ENCODE data around the gene PPP1R13B. TPM values are rescaled to one million over a fixed set of nuclear protein-coding genes. Genes with fewer than 3 reads are reported as not detected.

Gene PPP1R13B
- total and polyA plus RNA-seq, 4 donors: 2.3 to 44.0 (median 15.8) TPM

GRCh38 chr14:103725001-103725682 lies 122.2 kb downstream of the PPP1R13B start:
- ATAC-seq (ENCODE audit: low FRiP score): no peak
- Histone ChIP-seq H3K27ac (ENCODE audit: low read depth in 1 of 2, low read length in 2 of 2) (peak overlapping the region in 1 of 2 donors; percentile 94), H3K36me3 (ENCODE audit: control insufficient read depth in 1 of 2, insufficient read depth in 2 of 2, low read length in 1 of 2) (peaks cover 0 to 2% of the 10 kb centered on the region in 2 donors), H3K4me3 (ENCODE audit: low read length in 2 of 2) (no peak overlapping the region), H3K9me3 (ENCODE audit: control insufficient read depth, low read length) (no peaks in the 10 kb centered on the region), H3K27me3 (ENCODE audit: control insufficient read depth in 1 of 2, insufficient read depth in 2 of 2, low read length in 1 of 2) (no peaks in the 10 kb centered on the region), H3K4me1 (ENCODE audit: control insufficient read depth in 1 of 2, insufficient read depth in 2 of 2, low read length in 2 of 2) (no peaks in the 10 kb centered on the region)
- 88 to 91% methylated on average over 29 of the region's 29 CpGs for WGBS, 2 donors
- no peak for DNase-seq
- intact Hi-C loops (cut with DNase I): loop anchor here in 1 of 2 donors (10.0 kb wide), 1 partner anchor 1760 kb away; the partner anchor contains the start of gene CRIP1

- Histone ChIP-seq H3K4me3 (ENCODE audit: low read length in 2 of 2) (no peak overlapping the region), H3K27ac (ENCODE audit: low read depth in 1 of 2, low read length in 2 of 2) (peak overlapping the region; percentile 69 to 94), H3K27me3 (ENCODE audit: control insufficient read depth in 1 of 2, insufficient read depth in 2 of 2, low read length in 1 of 2) (no peaks in the 10 kb centered on the region), H3K36me3 (ENCODE audit: control insufficient read depth in 1 of 2, insufficient read depth in 2 of 2, low read length in 1 of 2) (peaks cover 0 to 2% of the 10 kb centered on the region in 2 donors), H3K4me1 (ENCODE audit: control insufficient read depth in 1 of 2, insufficient read depth in 2 of 2, low read length in 2 of 2) (no peaks in the 10 kb centered on the region), H3K9me3 (ENCODE audit: control insufficient read depth, low read length) (no peaks in the 10 kb centered on the region)
- intact Hi-C loops (cut with DNase I): loop anchor here in 1 of 2 donors (10.0 kb wide), 1 partner anchor 1761 kb away; the partner anchor contains the start of gene CRIP1
- ATAC-seq (ENCODE audit: low FRiP score) (peak; percentile 77), DNase-seq (peak; percentile 88 to 93)
- WGBS, 2 donors: 21 to 22% methylated on average over 20 of the region's 20 CpGs
Observed at GRCh38 chr14:103724116-103724515, 123.3 kb downstream of the PPP1R13B start.

GRCh38 chr14:103723748-103724081 lies 123.7 kb downstream of the PPP1R13B start:
- Histone ChIP-seq H3K27ac (ENCODE audit: low read depth in 1 of 2, low read length in 2 of 2) (peak overlapping the region; percentile 69 to 94), H3K36me3 (ENCODE audit: control insufficient read depth in 1 of 2, insufficient read depth in 2 of 2, low read length in 1 of 2) (no peaks in the 10 kb centered on the region), H3K4me1 (ENCODE audit: control insufficient read depth in 1 of 2, insufficient read depth in 2 of 2, low read length in 2 of 2) (no peaks in the 10 kb centered on the region), H3K4me3 (ENCODE audit: low read length in 2 of 2) (no peak overlapping the region), H3K9me3 (ENCODE audit: control insufficient read depth, low read length) (no peaks in the 10 kb centered on the region), H3K27me3 (ENCODE audit: control insufficient read depth in 1 of 2, insufficient read depth in 2 of 2, low read length in 1 of 2) (no peaks in the 10 kb centered on the region)
- intact Hi-C loops (cut with DNase I): loop anchor here in 1 of 2 donors (10.0 kb wide), 1 partner anchor 1761 kb away; the partner anchor contains the start of gene CRIP1
- ATAC-seq (ENCODE audit: low FRiP score): peak; percentile 1
- no peak for DNase-seq
- WGBS, 2 donors: 48 to 60% methylated on average over 7 of the region's 7 CpGs

- Histone ChIP-seq H3K27ac (ENCODE audit: low read depth in 1 of 2, low read length in 2 of 2) (peak overlapping the region in 1 of 2 donors; percentile 46), H3K36me3 (ENCODE audit: control insufficient read depth in 1 of 2, insufficient read depth in 2 of 2, low read length in 1 of 2) (no peaks in the 10 kb centered on the region), H3K4me1 (ENCODE audit: control insufficient read depth in 1 of 2, insufficient read depth in 2 of 2, low read length in 2 of 2) (no peaks in the 10 kb centered on the region), H3K9me3 (ENCODE audit: control insufficient read depth, low read length) (no peaks in the 10 kb centered on the region), H3K4me3 (ENCODE audit: low read length in 2 of 2) (no peak overlapping the region), H3K27me3 (ENCODE audit: control insufficient read depth in 1 of 2, insufficient read depth in 2 of 2, low read length in 1 of 2) (no peaks in the 10 kb centered on the region)
- intact Hi-C loops (cut with DNase I): loop anchor here in 1 of 2 donors (10.0 kb wide), 1 partner anchor 1763 kb away; the partner anchor contains the start of gene CRIP1
- 77 to 79% methylated on average over 26 of the region's 26 CpGs for WGBS, 2 donors
- DNase-seq (peak in 1 of 2 donors; percentile 60), ATAC-seq (ENCODE audit: low FRiP score) (no peak)
Observed at GRCh38 chr14:103721334-103722120, 125.8 kb downstream of the PPP1R13B start.

DNA sequence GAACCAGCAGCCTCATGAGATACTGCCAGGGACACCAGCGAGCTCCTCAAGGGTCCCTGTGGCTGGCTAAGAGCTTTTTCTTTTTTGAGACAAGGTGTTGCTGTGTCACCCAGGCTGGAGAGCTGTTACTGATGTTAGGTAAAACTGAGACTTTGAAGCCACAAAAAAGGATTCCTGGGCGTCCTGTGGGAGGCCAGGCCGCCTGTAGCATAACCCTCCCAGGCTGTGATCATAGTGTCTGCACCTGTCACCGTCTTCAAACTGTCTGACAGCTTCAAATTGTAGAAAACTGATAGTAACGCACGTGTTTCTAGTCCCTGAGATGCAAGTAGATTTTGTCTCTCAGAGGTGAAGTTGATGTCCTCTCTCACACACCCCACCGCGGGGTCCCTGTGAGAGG lies 127.6 kb downstream of the PPP1R13B start:
- no peak overlapping the region for H3K4me3 ChIP-seq (ENCODE audit: low read length in 2 of 2)
- no peak for DNase-seq
- intact Hi-C loops (cut with DNase I): loop anchor here (5.0 to 10.0 kb wide), 2 partner anchors 92 to 1765 kb away; partner anchors contain the start of genes CRIP1 (in 1 of the 2) and KLC1 (in 1 of the 2)
- no peaks in the 10 kb centered on the region for H3K4me1 ChIP-seq (ENCODE audit: control insufficient read depth in 1 of 2, insufficient read depth in 2 of 2, low read length in 2 of 2)
- no peaks in the 10 kb centered on the region for H3K9me3 ChIP-seq (ENCODE audit: control insufficient read depth, low read length)
- no peaks in the 10 kb centered on the region for H3K27me3 ChIP-seq (ENCODE audit: control insufficient read depth in 1 of 2, insufficient read depth in 2 of 2, low read length in 1 of 2)
- no peak for ATAC-seq (ENCODE audit: low FRiP score)
- no peak overlapping the region for H3K27ac ChIP-seq (ENCODE audit: low read depth in 1 of 2, low read length in 2 of 2)
- no peaks in the 10 kb centered on the region for H3K36me3 ChIP-seq (ENCODE audit: control insufficient read depth in 1 of 2, insufficient read depth in 2 of 2, low read length in 1 of 2)
- WGBS, 2 donors: 87 to 92% methylated on average over 8 of the region's 8 CpGs

DNA sequence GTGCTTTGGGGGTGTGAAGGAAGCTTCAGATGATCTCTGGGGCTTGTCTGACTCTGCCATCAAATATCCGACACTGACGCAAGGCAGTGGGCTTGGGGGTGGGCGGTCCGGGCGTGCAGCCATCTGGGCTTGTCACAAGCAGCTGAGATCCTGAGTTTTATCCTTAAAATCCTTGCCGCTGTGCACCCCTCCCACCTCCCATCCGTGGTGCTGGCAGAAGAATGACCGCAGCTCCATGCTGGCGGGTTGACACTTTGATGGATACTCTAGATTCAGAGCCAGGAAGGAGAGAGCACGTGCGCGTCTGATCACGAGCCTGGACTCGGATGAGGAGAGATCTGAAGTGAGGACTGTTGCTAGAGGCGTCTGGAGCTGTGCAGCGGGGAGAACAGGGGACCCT lies 128.8 kb downstream of the PPP1R13B start:
- 13 to 15% methylated on average over 16 of the region's 16 CpGs for WGBS, 2 donors
- ATAC-seq (ENCODE audit: low FRiP score): no peak
- H3K27ac ChIP-seq (ENCODE audit: low read depth in 1 of 2, low read length in 2 of 2): no peak overlapping the region
- no peaks in the 10 kb centered on the region for H3K4me1 ChIP-seq (ENCODE audit: control insufficient read depth in 1 of 2, insufficient read depth in 2 of 2, low read length in 2 of 2)
- H3K27me3 ChIP-seq (ENCODE audit: control insufficient read depth in 1 of 2, insufficient read depth in 2 of 2, low read length in 1 of 2): no peaks in the 10 kb centered on the region
- intact Hi-C loops (cut with DNase I): loop anchor here in 1 of 2 donors (5.0 kb wide), 1 partner anchor 91 kb away; the partner anchor contains the start of gene KLC1
- no peaks in the 10 kb centered on the region for H3K36me3 ChIP-seq (ENCODE audit: control insufficient read depth in 1 of 2, insufficient read depth in 2 of 2, low read length in 1 of 2)
- H3K4me3 ChIP-seq (ENCODE audit: low read length in 2 of 2): no peak overlapping the region
- no peak for DNase-seq
- no peaks in the 10 kb centered on the region for H3K9me3 ChIP-seq (ENCODE audit: control insufficient read depth, low read length)

DNA sequence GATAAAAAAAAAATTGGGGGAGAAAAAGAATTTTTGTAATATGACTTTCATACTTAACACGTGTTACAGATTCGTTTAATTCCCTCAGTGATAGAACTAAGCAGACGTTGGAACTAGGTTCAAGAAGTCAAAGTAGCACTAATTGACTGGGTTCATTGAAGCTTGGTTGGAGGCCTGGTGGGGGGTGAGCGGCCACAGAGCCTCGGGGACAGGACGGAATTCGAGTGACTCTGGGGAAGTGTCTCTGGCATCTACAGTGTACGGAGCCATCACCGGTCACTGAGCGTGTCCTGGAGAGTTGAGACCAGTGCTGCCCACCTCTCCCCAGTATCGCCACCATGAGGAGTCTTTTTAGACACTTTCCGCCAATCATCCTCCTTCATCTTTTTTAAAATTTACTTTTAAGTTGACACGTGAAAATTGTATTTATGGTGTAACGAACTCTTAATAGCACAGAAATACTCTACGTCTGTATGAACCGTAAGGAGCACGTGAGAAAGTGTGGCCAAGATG lies 130.4 kb downstream of the PPP1R13B start:
- Histone ChIP-seq H3K27me3 (ENCODE audit: control insufficient read depth in 1 of 2, insufficient read depth in 2 of 2, low read length in 1 of 2) (no peaks in the 10 kb centered on the region), H3K36me3 (ENCODE audit: control insufficient read depth in 1 of 2, insufficient read depth in 2 of 2, low read length in 1 of 2) (no peaks in the 10 kb centered on the region), H3K27ac (ENCODE audit: low read depth in 1 of 2, low read length in 2 of 2) (no peak overlapping the region), H3K4me1 (ENCODE audit: control insufficient read depth in 1 of 2, insufficient read depth in 2 of 2, low read length in 2 of 2) (no peaks in the 10 kb centered on the region), H3K9me3 (ENCODE audit: control insufficient read depth, low read length) (no peaks in the 10 kb centered on the region), H3K4me3 (ENCODE audit: low read length in 2 of 2) (peak overlapping the region; percentile 90 to 92)
- 78 to 82% methylated on average over 17 of the region's 17 CpGs for WGBS, 2 donors
- DNase-seq (no peak), ATAC-seq (ENCODE audit: low FRiP score) (no peak)
- intact Hi-C loops (cut with DNase I): loop anchor here in 1 of 2 donors (5.0 kb wide), 1 partner anchor 90 kb away; the partner anchor contains the start of gene KLC1

DNA sequence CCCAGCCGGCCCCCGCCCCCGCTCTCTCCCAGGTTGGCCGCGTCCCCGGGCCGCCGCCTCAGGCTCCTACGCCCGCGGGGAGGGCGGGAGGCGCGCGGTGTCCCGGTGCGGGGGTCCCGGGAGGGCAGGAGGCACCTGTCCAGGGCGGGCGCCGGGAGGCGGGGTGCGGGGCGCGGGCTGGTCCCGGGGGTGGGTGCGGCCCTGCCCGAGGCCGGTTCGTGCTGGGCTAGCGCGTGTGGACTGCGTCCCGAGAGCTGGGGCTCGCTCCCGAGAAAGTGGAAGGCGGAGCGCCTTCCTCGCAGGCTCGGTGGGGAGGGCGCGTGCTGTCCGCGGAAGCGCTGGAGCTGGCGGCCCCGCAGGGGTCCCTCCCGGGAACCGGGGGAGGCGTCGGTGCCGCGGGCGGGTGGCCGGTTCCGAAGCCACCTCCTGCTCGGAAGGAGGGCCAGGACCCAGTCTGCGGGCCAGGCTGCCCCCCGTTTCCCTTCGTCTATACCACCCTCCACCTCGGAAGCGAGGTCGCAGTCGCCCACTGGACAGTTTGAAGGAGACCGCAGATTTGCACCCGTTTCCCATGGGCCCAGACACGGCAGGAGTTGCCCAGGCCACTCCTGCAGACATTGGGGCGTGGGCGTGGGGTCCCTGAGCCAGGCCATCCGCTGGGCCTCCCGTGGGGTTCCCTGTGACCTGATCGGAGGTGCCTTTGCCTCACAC lies 131.1 kb downstream of the PPP1R13B start:
- no peaks in the 10 kb centered on the region for H3K4me1 ChIP-seq (ENCODE audit: control insufficient read depth in 1 of 2, insufficient read depth in 2 of 2, low read length in 2 of 2)
- ATAC-seq (ENCODE audit: low FRiP score): no peak
- no peaks in the 10 kb centered on the region for H3K36me3 ChIP-seq (ENCODE audit: control insufficient read depth in 1 of 2, insufficient read depth in 2 of 2, low read length in 1 of 2)
- intact Hi-C loops (cut with DNase I): loop anchor here in 1 of 2 donors (5.0 kb wide), 1 partner anchor 89 kb away; the partner anchor contains the start of gene KLC1
- no peaks in the 10 kb centered on the region for H3K9me3 ChIP-seq (ENCODE audit: control insufficient read depth, low read length)
- H3K27me3 ChIP-seq (ENCODE audit: control insufficient read depth in 1 of 2, insufficient read depth in 2 of 2, low read length in 1 of 2): no peaks in the 10 kb centered on the region
- 2 to 4% methylated on average over 34 to 72 of the region's 72 CpGs for WGBS, 2 donors
- H3K27ac ChIP-seq (ENCODE audit: low read depth in 1 of 2, low read length in 2 of 2): peak overlapping the region; percentile 14 to 65
- peak in 1 of 2 donors; percentile 88 for DNase-seq
- peak overlapping the region; percentile 90 to 92 for H3K4me3 ChIP-seq (ENCODE audit: low read length in 2 of 2)
